ENCODE data around the gene LGALS9C.
"Not testable (repeated sequence)": the region's sequence is repeated elsewhere in the genome, so short reads cannot be mapped to it uniquely, and the experiment has no call there.

The LGALS9C gene

GRCh38 chr17:18497044-18497443 is 20.5 kb downstream of the LGALS9C start:
- H3K27me3 ChIP-seq; H3K9me3 ChIP-seq; H3K36me3 ChIP-seq; H3K4me1 ChIP-seq; DNase-seq; H3K4me3 ChIP-seq (ENCODE audit: low read depth, low read length): not testable (repeated sequence)
- 0 out of 2 replicates have a peak, but pooled peaks have one; percentile 15 for TF ChIP-seq CTCF (IDR thresholded peaks at IDR 0.05; ENCODE audit: low read depth, low read length)

GRCh38 chr17:18499100-18499499 is 22.5 kb downstream of the LGALS9C start:
- not testable (repeated sequence) for H3K36me3 ChIP-seq; DNase-seq; H3K4me3 ChIP-seq (ENCODE audit: low read depth, low read length); H3K9me3 ChIP-seq; H3K27me3 ChIP-seq; H3K4me1 ChIP-seq

GRCh38 chr17:18499756-18500155 is 23.2 kb downstream of the LGALS9C start:
- not testable (repeated sequence) for H3K9me3 ChIP-seq; H3K4me1 ChIP-seq; H3K27me3 ChIP-seq; H3K36me3 ChIP-seq; H3K4me3 ChIP-seq (ENCODE audit: low read depth, low read length); DNase-seq

GRCh38 chr17:18500281-18500680 is 23.7 kb downstream of the LGALS9C start:
- not testable (repeated sequence) for H3K27me3 ChIP-seq; H3K4me3 ChIP-seq (ENCODE audit: low read depth, low read length); DNase-seq; H3K9me3 ChIP-seq; H3K36me3 ChIP-seq; H3K4me1 ChIP-seq

GRCh38 chr17:18500816-18501215 is 24.2 kb downstream of the LGALS9C start:
- H3K27me3 ChIP-seq; H3K4me1 ChIP-seq; H3K4me3 ChIP-seq (ENCODE audit: low read depth, low read length); H3K9me3 ChIP-seq; DNase-seq; H3K36me3 ChIP-seq: not testable (repeated sequence)

- H3K27me3 ChIP-seq; H3K4me3 ChIP-seq (ENCODE audit: low read depth, low read length); H3K36me3 ChIP-seq; H3K9me3 ChIP-seq; DNase-seq; H3K4me1 ChIP-seq: not testable (repeated sequence)
These were observed 26.6 kb downstream of the LGALS9C start for GRCh38 chr17:18503221-18503620.

- H3K27me3 ChIP-seq; H3K4me3 ChIP-seq (ENCODE audit: low read depth, low read length); H3K4me1 ChIP-seq; H3K36me3 ChIP-seq; DNase-seq; H3K9me3 ChIP-seq: not testable (repeated sequence)
These were observed 31.1 kb downstream of the LGALS9C start for GRCh38 chr17:18507729-18508128.

- H3K4me1 ChIP-seq; H3K9me3 ChIP-seq; H3K27me3 ChIP-seq; H3K36me3 ChIP-seq; H3K4me3 ChIP-seq (ENCODE audit: low read depth, low read length); DNase-seq: not testable (repeated sequence)
These were observed 32.1 kb downstream of the LGALS9C start for GRCh38 chr17:18508667-18509066.

- not testable (repeated sequence) for DNase-seq; H3K4me1 ChIP-seq; H3K9me3 ChIP-seq; H3K36me3 ChIP-seq; H3K4me3 ChIP-seq (ENCODE audit: low read depth, low read length); H3K27me3 ChIP-seq
These were observed 44.5 kb downstream of the LGALS9C start for GRCh38 chr17:18521100-18521499.

GRCh38 chr17:18525015-18525414 is 48.4 kb downstream of the LGALS9C start:
- H3K36me3 ChIP-seq; DNase-seq; H3K9me3 ChIP-seq; H3K4me3 ChIP-seq (ENCODE audit: low read depth, low read length); H3K27me3 ChIP-seq; H3K4me1 ChIP-seq: not testable (repeated sequence)

GRCh38 chr17:18526168-18526800 is 49.7 kb downstream of the LGALS9C start:
- not testable (repeated sequence) for H3K4me1 ChIP-seq; H3K9me3 ChIP-seq; H3K4me3 ChIP-seq (ENCODE audit: low read depth, low read length); H3K27me3 ChIP-seq; DNase-seq; H3K36me3 ChIP-seq

- H3K4me1 ChIP-seq; H3K9me3 ChIP-seq; H3K4me3 ChIP-seq (ENCODE audit: low read depth, low read length); DNase-seq; H3K36me3 ChIP-seq; H3K27me3 ChIP-seq: not testable (repeated sequence)
These were observed 50.8 kb downstream of the LGALS9C start for GRCh38 chr17:18527354-18527753.

- H3K27me3 ChIP-seq = not testable (repeated sequence)
These were observed 51.8 kb downstream of the LGALS9C start for GRCh38 chr17:18528435-18528834.

GRCh38 chr17:18528899-18529500 is 52.4 kb downstream of the LGALS9C start:
- H3K4me3 ChIP-seq (ENCODE audit: low read depth, low read length); H3K36me3 ChIP-seq; H3K4me1 ChIP-seq; H3K9me3 ChIP-seq; DNase-seq; H3K27me3 ChIP-seq: not testable (repeated sequence)

More at GRCh38 chr17:18528435-18528834, 51.8 kb downstream of the LGALS9C start:
- not testable (repeated sequence) for H3K9me3 ChIP-seq; H3K36me3 ChIP-seq; H3K4me3 ChIP-seq (ENCODE audit: low read depth, low read length); H3K4me1 ChIP-seq; DNase-seq

- not testable (repeated sequence) for H3K9me3 ChIP-seq
These were observed 53.8 kb downstream of the LGALS9C start for GRCh38 chr17:18530405-18530804.

More at GRCh38 chr17:18530405-18530804, 53.8 kb downstream of the LGALS9C start:
- not testable (repeated sequence) for H3K36me3 ChIP-seq; DNase-seq; H3K27me3 ChIP-seq; H3K4me1 ChIP-seq; H3K4me3 ChIP-seq (ENCODE audit: low read depth, low read length)

Data from BE2C (cell line).